Tibial nerve (tissue), 4 donors: ENCODE measurements around the gene STX8. TPM values are rescaled to one million over a fixed set of nuclear protein-coding genes. Genes with fewer than 3 reads are reported as not detected.
"Not testable (repeated sequence)": the region's sequence is repeated elsewhere in the genome, so short reads cannot be mapped to it uniquely, and the experiment has no call there.

Source experiments
- DNase-seq, 2 donors: peaks; one replicate each; pipeline ENCODE4 v3.0.0-alpha.2; 2019; ENCODE audit warnings: low spot score in 2 of 2
- H3K27ac ChIP-seq, 4 donors: fragments of 200-600 bp; sonication (generic) in 3 of 4; one replicate each; pipeline ENCODE4 v1.5.1; 2017 to 2019; ENCODE audit warnings: mild to moderate bottlenecking in 1 of 4
- H3K27me3 ChIP-seq, 2 donors: fragments of 200-600 bp; sonication (generic) in 1 of 2; one replicate each; pipeline versions ENCODE4 v1.5.1 to v1.6.0; 2017 to 2019
- H3K36me3 ChIP-seq, 3 donors: fragments of 200-600 bp; sonication (generic); one replicate each; pipeline ENCODE4 v1.5.1; 2018 to 2019
- H3K4me1 ChIP-seq, 4 donors: fragments of 200-600 bp; sonication (generic) in 3 of 4; one replicate each; pipeline ENCODE4 v1.5.1; 2017 to 2019
- H3K4me3 ChIP-seq, 4 donors: fragments of 200-600 bp; sonication (generic) in 3 of 4; one replicate each; pipeline ENCODE4 v1.5.1; 2017 to 2019; ENCODE audit warnings: mild to moderate bottlenecking in 1 of 4, moderate library complexity in 1 of 4
- H3K9me3 ChIP-seq, 4 donors: fragments of 200-600 bp; sonication (generic) in 3 of 4; one replicate each; pipeline ENCODE4 v1.5.1; 2017 to 2019
- CTCF ChIP-seq, 5 experiments: fragments of 200-600 bp in 3 of 5; fragments of 450-650 bp in 2 of 5; sonication (generic) in 3 of 5; IDR thresholded peaks; one replicate each; pipeline ENCODE4 v1.5.1; 2016 to 2019; ENCODE audit warnings: antibody characterized with exemption in 5 of 5, mild to moderate bottlenecking in 3 of 5, moderate library complexity in 2 of 5
- EP300 ChIP-seq, 2 donors: sonication (generic); formaldehyde crosslinking; IDR thresholded peaks; one replicate each; pipeline ENCODE4 v1.6.1; 2017; ENCODE audit warnings: antibody characterized with exemption in 2 of 2, mild to moderate bottlenecking in 1 of 2
- POLR2A ChIP-seq, 2 donors: fragments of 450-650 bp; IDR thresholded peaks; one replicate each; pipeline ENCODE4 v1.6.1; 2017; ENCODE audit warnings: antibody characterized with exemption in 2 of 2, mild to moderate bottlenecking in 2 of 2, moderate library complexity in 2 of 2
- WGBS, 2 donors: methylation state at CpG; one replicate each; pipeline ENCODE4 v1.1.5; 2018; 5-methylcytosine and 5-hydroxymethylcytosine counted together
- total RNA-seq, 4 donors: library from RNA; depleted of rRNA; stranded (reverse); fragments of >200 nt; gene quantifications; one replicate each; pipeline ENCODE4 v1.1.0, GENCODE V29; 2016

The STX8 gene
- total RNA-seq, 4 donors from 2014 or later: 57.7 to 97.2 (median 69.1) TPM

GRCh38 chr17:9557161-9557755 lies 18.4 kb downstream of the STX8 start:
- 54 to 55% methylated on average over 9 to 10 of the region's 10 CpGs for whole genome bisulfite sequencing, 2 donors

GRCh38 chr17:9554715-9555114 lies 20.9 kb downstream of the STX8 start:
- peak in 1 of 5 experiments; percentile 25 for TF ChIP-seq CTCF (IDR thresholded peaks at IDR 0.05)
- not testable (repeated sequence) for H3K4me3 ChIP-seq, H3K27me3 ChIP-seq, H3K27ac ChIP-seq, H3K9me3 ChIP-seq, DNase-seq, H3K4me1 ChIP-seq
- 71 to 75% methylated on average over 6 of the region's 6 CpGs for WGBS, 2 donors
- H3K36me3 ChIP-seq: peaks cover 0 to 10% (median 0%) of the 10 kb centered on the region in 3 donors

More at GRCh38 chr17:9557161-9557755, 18.4 kb downstream of the STX8 start:
- peaks cover 0 to 6% (median 0%) of the 10 kb centered on the region in 4 donors for H3K4me1 ChIP-seq
- TF ChIP-seq CTCF (IDR thresholded peaks at IDR 0.05) (no peak), EP300 (IDR thresholded peaks at IDR 0.05) (no peak), POLR2A (IDR thresholded peaks at IDR 0.05) (no peak)
- H3K4me3 ChIP-seq: no peak overlapping the region
- H3K9me3 ChIP-seq: no peaks in the 10 kb centered on the region
- peak overlapping the region in 1 of 4 donors; percentile 24 for H3K27ac ChIP-seq
- H3K36me3 ChIP-seq: peaks cover 0 to 10% (median 0%) of the 10 kb centered on the region in 3 donors
- no peak for DNase-seq
- no peaks in the 10 kb centered on the region for H3K27me3 ChIP-seq

- TF ChIP-seq CTCF (IDR thresholded peaks at IDR 0.05) (no peak), EP300 (IDR thresholded peaks at IDR 0.05) (no peak), POLR2A (IDR thresholded peaks at IDR 0.05) (no peak)
- Histone ChIP-seq H3K36me3 (peaks cover 0 to 13% (median 0%) of the 10 kb centered on the region in 3 donors), H3K27me3 (no peaks in the 10 kb centered on the region), H3K4me1 (peaks cover 0 to 6% (median 0%) of the 10 kb centered on the region in 4 donors), H3K9me3 (no peaks in the 10 kb centered on the region), H3K27ac (no peak overlapping the region), H3K4me3 (no peak overlapping the region)
- WGBS, 2 donors: 53 to 57% methylated on average over 4 of the region's 4 CpGs
- no peak for DNase-seq
These were observed 22.0 kb downstream of the STX8 start for GRCh38 chr17:9553596-9553995.

GRCh38 chr17:9553181-9553580 lies 22.4 kb downstream of the STX8 start:
- TF ChIP-seq EP300 (IDR thresholded peaks at IDR 0.05) (no peak), POLR2A (IDR thresholded peaks at IDR 0.05) (no peak), CTCF (IDR thresholded peaks at IDR 0.05) (no peak)
- H3K4me3 ChIP-seq: no peak overlapping the region
- peaks cover 0 to 13% (median 0%) of the 10 kb centered on the region in 3 donors for H3K36me3 ChIP-seq
- H3K9me3 ChIP-seq: no peaks in the 10 kb centered on the region
- no peak overlapping the region for H3K27ac ChIP-seq
- WGBS, 2 donors: 54 to 64% methylated on average over 2 of the region's 2 CpGs
- peaks cover 0 to 6% (median 0%) of the 10 kb centered on the region in 4 donors for H3K4me1 ChIP-seq
- DNase-seq: no peak
- no peaks in the 10 kb centered on the region for H3K27me3 ChIP-seq

GRCh38 chr17:9549215-9549614 lies 26.4 kb downstream of the STX8 start:
- H3K4me3 ChIP-seq: no peak overlapping the region
- no peak for TF ChIP-seq POLR2A (IDR thresholded peaks at IDR 0.05)
- TF ChIP-seq EP300 (IDR thresholded peaks at IDR 0.05): no peak
- TF ChIP-seq CTCF (IDR thresholded peaks at IDR 0.05): no peak
- no peaks in the 10 kb centered on the region for H3K4me1 ChIP-seq
- no peaks in the 10 kb centered on the region for H3K9me3 ChIP-seq
- no peak overlapping the region for H3K27ac ChIP-seq
- no peak for DNase-seq
- no peaks in the 10 kb centered on the region for H3K27me3 ChIP-seq
- 86 to 89% methylated on average over 2 of the region's 2 CpGs for WGBS, 2 donors
- peaks cover 0 to 18% (median 0%) of the 10 kb centered on the region in 3 donors for H3K36me3 ChIP-seq
